Parathyroid adenoma (tissue), 2 donors: ENCODE results near the gene SKIC2.

Experiments
- H2AFZ ChIP-seq: fragments of 300-600 bp; sonication (generic); one replicate; pipeline ENCODE4 v1.7.0; 2017; ENCODE audit warnings: antibody characterized with exemption, mild to moderate bottlenecking
- H3K27ac ChIP-seq: fragments of 300-600 bp; sonication (generic); one replicate; pipeline ENCODE4 v1.7.0; 2017
- H3K27me3 ChIP-seq: fragments of 300-600 bp; sonication (generic); one replicate; pipeline ENCODE4 v1.7.0; 2017; ENCODE audit warnings: low read length; ENCODE audit not compliant: control insufficient read depth, insufficient read depth
- H3K36me3 ChIP-seq: fragments of 300-600 bp; sonication (generic); one replicate; pipeline ENCODE4 v1.7.0; 2017; ENCODE audit warnings: low read length; ENCODE audit not compliant: control insufficient read depth, insufficient read depth
- H3K4me1 ChIP-seq: fragments of 300-600 bp; sonication (generic); one replicate; pipeline ENCODE4 v1.7.0; 2017; ENCODE audit warnings: control low read depth
- H3K4me2 ChIP-seq: fragments of 300-600 bp; sonication (generic); one replicate; pipeline ENCODE4 v1.7.0; 2017; ENCODE audit warnings: low read length
- H3K4me3 ChIP-seq: fragments of 300-600 bp; sonication (generic); one replicate; pipeline ENCODE4 v1.7.0; 2017; ENCODE audit warnings: low read depth, low read length
- H3K79me2 ChIP-seq: fragments of 300-600 bp; sonication (generic); one replicate; pipeline ENCODE4 v1.7.0; 2017; ENCODE audit warnings: control low read depth
- H3K9ac ChIP-seq: fragments of 300-600 bp; sonication (generic); one replicate; pipeline ENCODE4 v1.7.0; 2017; ENCODE audit warnings: mild to moderate bottlenecking
- H3K9me3 ChIP-seq: fragments of 300-600 bp; sonication (generic); one replicate; pipeline ENCODE4 v1.7.0; 2017; ENCODE audit warnings: low read length; ENCODE audit not compliant: control insufficient read depth
- CTCF ChIP-seq: fragments of 300-600 bp; sonication (generic); IDR thresholded peaks from one replicate; pipeline ENCODE4 v1.7.0; 2017; ENCODE audit warnings: antibody characterized with exemption, mild to moderate bottlenecking
- donor health status: primary hyperparathyroidism.

The SKIC2 gene

GRCh38 chr6:31966997-31967925, 8.3 kb downstream of the SKIC2 start:
- Histone ChIP-seq H3K79me2 (no peaks in the 10 kb centered on the region), H3K9ac (no peak overlapping the region), H3K36me3 (no peaks in the 10 kb centered on the region), H3K27ac (no peak overlapping the region), H3K4me2 (no peak overlapping the region), H3K9me3 (no peaks in the 10 kb centered on the region), H3K27me3 (no peaks in the 10 kb centered on the region), H2AFZ (no peak overlapping the region), H3K4me3 (no peak overlapping the region), H3K4me1 (peaks cover 8% of the 10 kb centered on the region)
- no peak for TF ChIP-seq CTCF

- Histone ChIP-seq H3K4me3 (no peak overlapping the region), H3K4me2 (no peak overlapping the region), H3K9me3 (no peaks in the 10 kb centered on the region), H3K27ac (no peak overlapping the region), H2AFZ (no peak overlapping the region), H3K27me3 (no peaks in the 10 kb centered on the region), H3K4me1 (peaks cover 13% of the 10 kb centered on the region), H3K79me2 (peaks cover 4% of the 10 kb centered on the region), H3K9ac (no peak overlapping the region), H3K36me3 (no peaks in the 10 kb centered on the region)
- no peak for TF ChIP-seq CTCF
Measured at GRCh38 chr6:31967926-31968320, 8.9 kb downstream of the SKIC2 start.

- H3K79me2 ChIP-seq: peaks cover 8% of the 10 kb centered on the region
- H3K4me3 ChIP-seq: no peak overlapping the region
- TF ChIP-seq CTCF: no peak
- H3K27ac ChIP-seq: no peak overlapping the region
- no peak overlapping the region for H3K9ac ChIP-seq
- no peaks in the 10 kb centered on the region for H3K36me3 ChIP-seq
- no peaks in the 10 kb centered on the region for H3K9me3 ChIP-seq
- H2AFZ ChIP-seq: no peak overlapping the region
- no peaks in the 10 kb centered on the region for H3K27me3 ChIP-seq
- H3K4me2 ChIP-seq: no peak overlapping the region
- peaks cover 15% of the 10 kb centered on the region for H3K4me1 ChIP-seq
Measured at GRCh38 chr6:31968326-31968725, 9.4 kb downstream of the SKIC2 start.

- peaks cover 14% of the 10 kb centered on the region for H3K79me2 ChIP-seq
- TF ChIP-seq CTCF: no peak
- H3K4me2 ChIP-seq: no peak overlapping the region
- H3K4me3 ChIP-seq: no peak overlapping the region
- H3K9ac ChIP-seq: no peak overlapping the region
- H3K4me1 ChIP-seq: peaks cover 15% of the 10 kb centered on the region
- no peak overlapping the region for H3K27ac ChIP-seq
- H3K27me3 ChIP-seq: no peaks in the 10 kb centered on the region
- H2AFZ ChIP-seq: no peak overlapping the region
- H3K9me3 ChIP-seq: no peaks in the 10 kb centered on the region
- no peaks in the 10 kb centered on the region for H3K36me3 ChIP-seq
Measured at GRCh38 chr6:31968791-31969711, 10.1 kb downstream of the SKIC2 start.
